GM23338 (cell line): Measurements from ENCODE around the gene OS9.

Experiments
- CTCF ChIP-seq, 2 experiments: fragments of 200-600 bp in 1 of 2; sonication (generic) in 1 of 2; conservative IDR thresholded peaks; 2 replicates each; pipeline versions ENCODE4 v1.5.1 to v1.6.1; 2016 to 2017; ENCODE audit warnings: antibody characterized with exemption in 2 of 2, low read depth in 2 of 2, mild to moderate bottlenecking in 2 of 2, moderate library complexity in 1 of 2
- EZH2phosphoT487 ChIP-seq: fragments of 200-600 bp; sonication (generic); IDR thresholded peaks from one replicate; pipeline ENCODE4 v1.8.1; 2018; ENCODE audit warnings: antibody characterized with exemption; ENCODE audit not compliant: unreplicated experiment
- POLR2AphosphoS5 ChIP-seq: IDR thresholded peaks from 2 replicates; pipeline ENCODE4 v1.6.1; 2016; ENCODE audit warnings: antibody characterized with exemption, low read depth

- TF ChIP-seq CTCF (conservative IDR thresholded peaks at IDR 0.05; ENCODE audit: low read depth in 2 of 2) (no peak), EZH2phosphoT487 (no peak), POLR2AphosphoS5 (no peak)
Observed at GRCh38 chr12:57700317-57700716, 6.4 kb downstream of the OS9 start.
